ENCODE measurements around the gene PIAS4. TPM values are rescaled to one million over a fixed set of nuclear protein-coding genes. Genes with fewer than 3 reads are reported as not detected.
A peak's percentile ranks its signal among the peaks of the same experiment; 100 is the strongest.

The PIAS4 gene
- total and polyA plus RNA-seq, 8 donors: 6.6 to 93.6 (median 16.1) TPM

GRCh38 chr19:4058693-4059452 is 51.3 kb downstream of the PIAS4 start:
- WGBS, 5 donors: 17 to 57% (median 22%) methylated on average over 3 to 30 of the region's 30 CpGs
- no peak for TF ChIP-seq EP300 (IDR thresholded peaks at IDR 0.05)
- TF ChIP-seq CTCF (IDR thresholded peaks at IDR 0.05): no peak
- TF ChIP-seq POLR2AphosphoS5 (IDR thresholded peaks at IDR 0.05): no peak
- no peak for TF ChIP-seq POLR2A (IDR thresholded peaks at IDR 0.05)
- peak overlapping the region; percentile 95 to 100 (median 98) for H3K27ac ChIP-seq
- no peaks in the 10 kb centered on the region for H3K27me3 ChIP-seq
- H3K9me3 ChIP-seq: no peaks in the 10 kb centered on the region
- DNase-seq: peak in 1 of 2 donors; percentile 63
- H3K4me3 ChIP-seq: peak overlapping the region; percentile 38 to 100 (median 92)
- peaks cover 66 to 93% (median 83%) of the 10 kb centered on the region in 4 donors for H3K4me1 ChIP-seq
- peaks cover 14 to 50% (median 30%) of the 10 kb centered on the region in 4 donors for H3K36me3 ChIP-seq
- intact Hi-C loops (cut with DNase I; ENCODE audit: low total_unique reads): loop anchor here (10.0 kb wide), 1 partner anchor 54 kb away; the partner anchor contains the start of gene PIAS4

- Histone ChIP-seq H3K36me3 (peaks cover 8 to 44% (median 24%) of the 10 kb centered on the region in 4 donors), H3K27me3 (no peaks in the 10 kb centered on the region), H3K9me3 (no peaks in the 10 kb centered on the region), H3K27ac (peak overlapping the region; percentile 95 to 100 (median 98)), H3K4me3 (peak overlapping the region; percentile 38 to 100 (median 92)), H3K4me1 (peaks cover 66 to 93% (median 81%) of the 10 kb centered on the region in 4 donors)
- no peak for TF ChIP-seq CTCF (IDR thresholded peaks at IDR 0.05)
- TF ChIP-seq EP300 (IDR thresholded peaks at IDR 0.05): no peak
- TF ChIP-seq POLR2A (IDR thresholded peaks at IDR 0.05): no peak
- no peak for TF ChIP-seq POLR2AphosphoS5 (IDR thresholded peaks at IDR 0.05)
- 12 to 25% (median 18%) methylated on average over 9 to 19 of the region's 19 CpGs; no CpG with 5 or more reads in 1 of the 5 donors for WGBS, 5 donors
- DNase-seq: peak; percentile 70 to 85
- intact Hi-C loops (cut with DNase I; ENCODE audit: low total_unique reads): loop anchor here (10.0 kb wide), 1 partner anchor 55 kb away; the partner anchor contains the start of gene PIAS4
Measured at GRCh38 chr19:4059453-4059871, 51.9 kb downstream of the PIAS4 start.

- peak overlapping the region; percentile 95 to 100 (median 98) for H3K27ac ChIP-seq
- peaks cover 3 to 38% (median 18%) of the 10 kb centered on the region in 4 donors for H3K36me3 ChIP-seq
- peaks cover 66 to 88% (median 79%) of the 10 kb centered on the region in 4 donors for H3K4me1 ChIP-seq
- H3K4me3 ChIP-seq: peak overlapping the region; percentile 38 to 100 (median 92)
- peak in 1 of 3 donors; percentile 11 for TF ChIP-seq POLR2AphosphoS5 (IDR thresholded peaks at IDR 0.05)
- TF ChIP-seq EP300 (IDR thresholded peaks at IDR 0.05): no peak
- TF ChIP-seq CTCF (IDR thresholded peaks at IDR 0.05): no peak
- 17 to 34% (median 29%) methylated on average over 10 to 42 of the region's 42 CpGs for WGBS, 5 donors
- no peaks in the 10 kb centered on the region for H3K9me3 ChIP-seq
- H3K27me3 ChIP-seq: no peaks in the 10 kb centered on the region
- peak; percentile 73 to 85 for DNase-seq
- intact Hi-C loops (cut with DNase I; ENCODE audit: low total_unique reads): loop anchor here (10.0 kb wide), 1 partner anchor 55 kb away; the partner anchor contains the start of gene PIAS4
Measured at GRCh38 chr19:4059891-4060620, 52.5 kb downstream of the PIAS4 start.

- H3K27ac ChIP-seq: peak overlapping the region; percentile 95 to 100 (median 98)
- DNase-seq: peak in 1 of 2 donors; percentile 76
- H3K36me3 ChIP-seq: peaks cover 0 to 35% (median 13%) of the 10 kb centered on the region in 4 donors
- peaks cover 66 to 85% (median 78%) of the 10 kb centered on the region in 4 donors for H3K4me1 ChIP-seq
- TF ChIP-seq POLR2AphosphoS5 (IDR thresholded peaks at IDR 0.05) (no peak), CTCF (IDR thresholded peaks at IDR 0.05) (no peak), EP300 (IDR thresholded peaks at IDR 0.05) (no peak), POLR2A (IDR thresholded peaks at IDR 0.05) (no peak)
- intact Hi-C loops (cut with DNase I; ENCODE audit: low total_unique reads): no loop called here
- 32 to 55% (median 41%) methylated on average over 6 to 16 of the region's 16 CpGs for WGBS, 5 donors
- H3K9me3 ChIP-seq: no peaks in the 10 kb centered on the region
- no peaks in the 10 kb centered on the region for H3K27me3 ChIP-seq
- H3K4me3 ChIP-seq: peak overlapping the region; percentile 38 to 100 (median 92)
Measured at GRCh38 chr19:4060621-4061177, 53.2 kb downstream of the PIAS4 start.
